ENCODE results near the gene OR1Q1. TPM values are rescaled to one million over a fixed set of nuclear protein-coding genes. Genes with fewer than 3 reads are reported as not detected.

Gene OR1Q1
- total and polyA plus RNA-seq, 9 of the 15 experiments (the other 6 are each of a cell fraction or from before 2014, with no cell fraction given) = not detected

DNA sequence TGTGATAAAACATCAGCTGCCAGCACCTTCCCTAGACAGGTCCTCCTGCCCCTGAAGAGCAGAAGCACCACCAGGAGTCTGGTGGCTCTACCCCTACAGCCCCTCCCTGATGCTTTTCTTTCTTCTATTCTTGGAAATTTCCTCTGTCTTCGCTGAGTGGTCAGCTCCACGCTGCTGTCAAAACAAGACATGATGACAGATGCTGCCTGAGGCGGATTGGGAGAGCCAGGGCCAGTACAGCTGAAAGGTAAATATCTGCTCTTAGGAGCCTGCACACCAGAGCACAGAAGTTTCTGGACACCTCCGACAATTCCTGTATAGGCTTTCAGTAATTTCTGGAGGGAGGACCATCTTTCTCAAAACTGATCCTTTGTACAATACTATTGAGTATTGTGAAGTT, 4.7 kb upstream of the OR1Q1 start (continued):
- TF ChIP-seq, protein P1, sequence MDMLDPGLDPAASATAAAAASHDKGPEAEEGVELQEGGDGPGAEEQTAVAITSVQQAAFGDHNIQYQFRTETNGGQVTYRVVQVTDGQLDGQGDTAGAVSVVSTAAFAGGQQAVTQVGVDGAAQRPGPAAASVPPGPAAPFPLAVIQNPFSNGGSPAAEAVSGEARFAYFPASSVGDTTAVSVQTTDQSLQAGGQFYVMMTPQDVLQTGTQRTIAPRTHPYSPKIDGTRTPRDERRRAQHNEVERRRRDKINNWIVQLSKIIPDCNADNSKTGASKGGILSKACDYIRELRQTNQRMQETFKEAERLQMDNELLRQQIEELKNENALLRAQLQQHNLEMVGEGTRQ (CRISPR knock-in tag; IDR thresholded peaks at IDR 0.05) = no peak
- no peak for TF ChIP-seq ZNF217 (CRISPR knock-in tag; IDR thresholded peaks at IDR 0.05)
- TF ChIP-seq, protein P2, sequence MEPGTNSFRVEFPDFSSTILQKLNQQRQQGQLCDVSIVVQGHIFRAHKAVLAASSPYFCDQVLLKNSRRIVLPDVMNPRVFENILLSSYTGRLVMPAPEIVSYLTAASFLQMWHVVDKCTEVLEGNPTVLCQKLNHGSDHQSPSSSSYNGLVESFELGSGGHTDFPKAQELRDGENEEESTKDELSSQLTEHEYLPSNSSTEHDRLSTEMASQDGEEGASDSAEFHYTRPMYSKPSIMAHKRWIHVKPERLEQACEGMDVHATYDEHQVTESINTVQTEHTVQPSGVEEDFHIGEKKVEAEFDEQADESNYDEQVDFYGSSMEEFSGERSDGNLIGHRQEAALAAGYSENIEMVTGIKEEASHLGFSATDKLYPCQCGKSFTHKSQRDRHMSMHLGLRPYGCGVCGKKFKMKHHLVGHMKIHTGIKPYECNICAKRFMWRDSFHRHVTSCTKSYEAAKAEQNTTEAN (CRISPR knock-in tag; IDR thresholded peaks at IDR 0.05) = no peak

DNA sequence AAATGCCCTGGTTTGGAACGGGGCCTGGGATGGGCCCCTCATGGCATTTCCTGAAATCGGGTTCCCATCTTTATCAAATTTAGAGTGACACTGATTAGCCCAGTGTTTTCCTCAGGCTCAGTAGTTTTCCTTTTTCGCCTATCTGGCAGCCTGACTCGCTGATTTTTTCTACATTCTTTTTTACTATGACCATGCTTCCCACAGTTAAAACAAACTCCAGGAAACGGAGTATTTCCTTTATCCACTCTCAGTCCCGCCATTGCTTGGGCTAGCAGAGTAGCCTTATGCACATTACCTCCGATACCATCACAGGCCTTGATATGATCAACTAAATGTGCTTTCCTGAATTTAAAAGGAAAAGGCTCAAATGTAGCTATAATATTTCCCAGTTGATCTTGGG, 5.5 kb downstream of the OR1Q1 start:
- intact Hi-C loops (cut with micrococcal nuclease) = no loop called here
- Histone ChIP-seq H3K36me3 (ENCODE audit: control insufficient read depth, insufficient read depth, low read length) (no peaks in the 10 kb centered on the region), H3K27ac (ENCODE audit: extremely low read depth, low read depth, low read length) (no peak overlapping the region), H3K9me3 (replicated peaks; ENCODE audit: control insufficient read depth, insufficient read depth, low read depth, low read length) (no peaks in the 10 kb centered on the region), H3K27me3 (ENCODE audit: control insufficient read depth in 2 of 2, insufficient read depth in 2 of 2, low read length in 2 of 2) (peaks cover 3 to 4% of the 10 kb centered on the region in 2 experiments; a peak in 2 of 5 replicates), H4K20me1 (replicated peaks; ENCODE audit: control insufficient read depth, insufficient read depth, low read length) (no peaks in the 10 kb centered on the region), H3K4me3 (no peak overlapping the region), H3K4me2 (ENCODE audit: insufficient read depth, low read length) (no peak overlapping the region), H3K4me1 (replicated peaks in 1 of 2; ENCODE audit: control insufficient read depth in 2 of 2, insufficient read depth in 2 of 2, low read length in 2 of 2) (no peaks in the 10 kb centered on the region), H2AFZ (ENCODE audit: low read depth, low read length) (no peak overlapping the region), H3K9ac (ENCODE audit: insufficient read depth in 1 of 2, low read depth in 2 of 2, low read length in 2 of 2) (no peak overlapping the region), H3K9me1 (ENCODE audit: control insufficient read depth, insufficient read depth, low read length) (no peaks in the 10 kb centered on the region), H3K79me2 (ENCODE audit: control insufficient read depth, insufficient read depth, low read length) (no peaks in the 10 kb centered on the region)
- no peak for ATAC-seq
- in situ Hi-C loops (cut with MboI) = no loop called here
- BruUV-seq (replicated peaks) = no TSS peak
- CTCF ChIA-PET (ENCODE audit: low intra/inter-chr PET ratio) = no interaction called here
- 1% methylated on average over 7 of the region's 7 CpGs for WGBS (ENCODE audit: insufficient coverage, low coverage, missing lambda C conversion rate)
- FAIRE-seq = no peak
- no peak for DNase-seq (ENCODE audit: extremely low read depth in 1 of 4, low spot score in 3 of 4)
- POLR2A ChIA-PET = no interaction called here
- TF ChIP-seq GATAD2B (IDR thresholded peaks at IDR 0.05; ENCODE audit: borderline replicate concordance) (no peak), HNRNPLL (IDR thresholded peaks at IDR 0.05; ENCODE audit: low read depth, low read length, poor library complexity, severe bottlenecking) (no peak), ZNF766 (CRISPR knock-in tag; conservative IDR thresholded peaks at IDR 0.05) (no peak), GTF2E2 (tag; IDR thresholded peaks at IDR 0.05) (no peak)
- TF ChIP-seq, protein P3, sequence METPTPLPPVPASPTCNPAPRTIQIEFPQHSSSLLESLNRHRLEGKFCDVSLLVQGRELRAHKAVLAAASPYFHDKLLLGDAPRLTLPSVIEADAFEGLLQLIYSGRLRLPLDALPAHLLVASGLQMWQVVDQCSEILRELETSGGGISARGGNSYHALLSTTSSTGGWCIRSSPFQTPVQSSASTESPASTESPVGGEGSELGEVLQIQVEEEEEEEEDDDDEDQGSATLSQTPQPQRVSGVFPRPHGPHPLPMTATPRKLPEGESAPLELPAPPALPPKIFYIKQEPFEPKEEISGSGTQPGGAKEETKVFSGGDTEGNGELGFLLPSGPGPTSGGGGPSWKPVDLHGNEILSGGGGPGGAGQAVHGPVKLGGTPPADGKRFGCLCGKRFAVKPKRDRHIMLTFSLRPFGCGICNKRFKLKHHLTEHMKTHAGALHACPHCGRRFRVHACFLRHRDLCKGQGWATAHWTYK (CRISPR knock-in tag; IDR thresholded peaks at IDR 0.05) = no peak
